Activated naive CD8-positive, alpha-beta T cell treated with anti-CD3 and anti-CD28 coated beads, Interleukin-2, amount 50 U/mL, for 24 hours (primary cell): ENCODE measurements around the gene CHCHD10.

Source experiments
- ATAC-seq: fragments of 150-1000 bp; cut with Tn5 transposase; one replicate; pipeline ENCODE4 v1.10.0; 2021
- DNase-seq: peaks from one replicate; pipeline ENCODE4 v3.0.0; 2021
- H3K27ac Mint-ChIP-seq: one replicate; pipeline ENCODE4 v1.8.0; 2021; ENCODE audit warnings: mild to moderate bottlenecking, mixed read lengths
- H3K27me3 Mint-ChIP-seq: one replicate; pipeline ENCODE4 v1.8.0; 2021; ENCODE audit warnings: mixed read lengths
- H3K36me3 Mint-ChIP-seq: one replicate; pipeline ENCODE4 v1.8.0; 2021; ENCODE audit warnings: low read depth, mixed read lengths
- H3K4me1 Mint-ChIP-seq: one replicate; pipeline ENCODE4 v1.8.0; 2021; ENCODE audit warnings: mixed read lengths
- H3K4me3 Mint-ChIP-seq: one replicate; pipeline ENCODE4 v1.8.0; 2021; ENCODE audit warnings: mild to moderate bottlenecking, moderate library complexity, mixed read lengths
- H3K9me3 Mint-ChIP-seq: one replicate; pipeline ENCODE4 v1.8.0; 2021; ENCODE audit warnings: mixed read lengths

CHCHD10 gene

GRCh38 chr22:23767673-23768548 is at the start of gene CHCHD10:
Gene CHCHD10, minus strand, starts transcription at chr22:23767972. Its CDS starts 98 bp downstream, at chr22:23767874.
- ATAC-seq (peak; percentile 63), DNase-seq (peak; percentile 86)
- no peaks in the 10 kb centered on the region for H3K9me3 Mint-ChIP-seq
- peaks cover 9% of the 10 kb centered on the region for H3K36me3 Mint-ChIP-seq
- H3K27ac Mint-ChIP-seq, result peak within 1 kb of the TSS; percentile 78
- H3K27me3 Mint-ChIP-seq, result no peaks in the 10 kb centered on the region
- peak within 1 kb of the TSS; percentile 81 for H3K4me3 Mint-ChIP-seq
- H3K4me1 Mint-ChIP-seq, result peaks cover 52% of the 10 kb centered on the region

DNA sequence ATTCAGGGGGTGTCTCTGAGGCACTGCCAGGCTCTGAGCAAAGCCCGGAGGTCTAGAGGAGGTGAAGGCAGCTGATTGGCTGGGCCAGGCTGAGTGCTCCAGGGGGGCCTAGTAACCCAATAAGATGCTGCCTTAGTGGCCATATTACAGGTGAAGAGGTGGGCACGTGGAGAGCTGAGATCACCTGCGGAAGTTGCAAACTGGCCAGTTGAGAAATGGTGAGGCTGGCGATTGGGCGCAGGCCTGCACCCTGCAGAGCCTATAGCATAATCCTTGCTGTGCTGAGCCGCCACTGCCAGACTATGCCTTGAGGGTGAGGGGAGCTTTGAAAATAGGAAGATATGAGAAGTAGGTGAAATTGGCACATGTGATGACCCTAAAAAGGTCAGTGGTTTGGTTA is 49.4 kb upstream of the CHCHD10 start:
- Mint-ChIP-seq H3K4me1 (peaks cover 11% of the 10 kb centered on the region), H3K27me3 (no peaks in the 10 kb centered on the region), H3K9me3 (no peaks in the 10 kb centered on the region), H3K4me3 (no peak overlapping the region), H3K36me3 (peaks cover 29% of the 10 kb centered on the region), H3K27ac (no peak overlapping the region)
- DNase-seq (no peak), ATAC-seq (no peak)

DNA sequence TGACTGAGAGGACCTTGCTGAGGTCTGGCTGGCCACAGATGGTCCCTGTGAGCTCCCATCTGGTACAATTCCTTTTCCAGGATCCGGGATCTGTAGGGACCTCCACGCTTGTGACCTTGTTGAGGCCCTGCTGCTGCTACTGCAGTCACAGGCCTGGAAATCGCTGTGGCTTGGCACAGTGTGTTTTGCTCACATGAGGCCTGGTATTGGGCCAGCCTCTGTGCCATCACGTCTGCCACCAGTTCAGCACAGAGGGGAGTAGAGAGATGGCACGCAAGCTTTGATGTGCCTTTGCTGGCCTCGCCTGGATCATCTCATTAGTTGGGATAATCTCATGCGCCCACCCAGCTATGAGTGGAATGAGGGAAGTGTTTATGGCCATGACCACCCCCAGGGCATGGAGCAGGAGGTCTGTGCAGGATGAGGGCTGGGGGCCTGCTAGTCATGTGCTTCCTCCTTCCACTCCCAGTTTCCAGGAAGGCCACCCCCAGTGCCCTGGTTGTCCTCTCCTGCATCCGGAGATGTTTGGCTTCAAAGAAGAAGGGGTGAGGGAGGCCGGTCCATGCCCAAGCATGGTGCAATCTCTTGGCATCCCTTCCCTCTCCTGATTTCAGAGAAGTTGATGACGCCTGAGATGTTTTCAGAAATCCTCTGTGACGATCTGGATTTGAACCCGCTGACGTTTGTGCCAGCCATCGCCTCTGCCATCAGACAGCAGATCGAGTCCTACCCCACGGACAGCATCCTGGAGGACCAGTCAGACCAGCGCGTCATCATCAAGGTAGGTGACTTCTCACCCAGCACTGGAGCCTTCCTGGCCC is 48.6 kb upstream of the CHCHD10 start:
- Mint-ChIP-seq H3K9me3 (no peaks in the 10 kb centered on the region), H3K4me3 (no peak overlapping the region), H3K27ac (no peak overlapping the region), H3K27me3 (no peaks in the 10 kb centered on the region), H3K36me3 (peaks cover 33% of the 10 kb centered on the region), H3K4me1 (peaks cover 11% of the 10 kb centered on the region)
- DNase-seq (no peak), ATAC-seq (no peak)

DNA sequence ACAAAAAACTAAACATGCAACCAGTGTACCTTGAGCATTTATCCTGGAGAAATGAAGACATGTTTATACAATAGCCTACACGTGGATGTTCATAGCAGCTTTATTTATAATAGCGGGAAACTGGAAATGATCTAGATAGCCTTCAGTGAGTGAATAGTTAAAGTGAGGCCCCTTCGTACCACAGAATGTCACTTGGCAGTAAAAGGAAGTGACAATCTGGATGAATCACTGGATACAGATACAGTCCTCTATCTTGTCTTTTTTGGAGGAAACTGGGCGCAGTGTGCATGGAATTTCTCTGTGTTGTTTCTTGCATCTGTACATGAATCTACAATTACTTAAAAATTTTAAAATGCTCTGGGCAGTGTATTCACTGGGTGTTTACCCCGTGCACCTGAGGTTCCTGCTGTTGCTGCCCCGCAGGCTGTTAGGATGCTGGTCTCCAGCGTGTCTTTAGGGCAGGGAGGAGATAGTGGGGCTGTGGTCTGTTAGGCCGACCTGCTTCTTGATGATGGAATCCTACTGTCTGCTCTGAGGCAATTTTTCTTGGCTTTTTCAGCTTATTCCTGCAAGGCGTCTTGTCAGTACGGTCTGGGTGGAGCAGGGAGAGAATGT is 47.9 kb upstream of the CHCHD10 start:
- no peak for ATAC-seq
- Mint-ChIP-seq H3K9me3 (no peaks in the 10 kb centered on the region), H3K4me3 (no peak overlapping the region), H3K4me1 (peaks cover 10% of the 10 kb centered on the region), H3K27me3 (no peaks in the 10 kb centered on the region), H3K27ac (no peak overlapping the region), H3K36me3 (peaks cover 31% of the 10 kb centered on the region)
- no peak for DNase-seq

GRCh38 chr22:23812378-23812777 is 44.6 kb upstream of the CHCHD10 start:
- H3K4me1 Mint-ChIP-seq, result peaks cover under 1% of the 10 kb centered on the region
- no peak overlapping the region for H3K4me3 Mint-ChIP-seq
- H3K9me3 Mint-ChIP-seq, result no peaks in the 10 kb centered on the region
- no peak for DNase-seq
- no peak overlapping the region for H3K27ac Mint-ChIP-seq
- no peak for ATAC-seq
- H3K36me3 Mint-ChIP-seq, result peaks cover 22% of the 10 kb centered on the region
- no peaks in the 10 kb centered on the region for H3K27me3 Mint-ChIP-seq

DNA sequence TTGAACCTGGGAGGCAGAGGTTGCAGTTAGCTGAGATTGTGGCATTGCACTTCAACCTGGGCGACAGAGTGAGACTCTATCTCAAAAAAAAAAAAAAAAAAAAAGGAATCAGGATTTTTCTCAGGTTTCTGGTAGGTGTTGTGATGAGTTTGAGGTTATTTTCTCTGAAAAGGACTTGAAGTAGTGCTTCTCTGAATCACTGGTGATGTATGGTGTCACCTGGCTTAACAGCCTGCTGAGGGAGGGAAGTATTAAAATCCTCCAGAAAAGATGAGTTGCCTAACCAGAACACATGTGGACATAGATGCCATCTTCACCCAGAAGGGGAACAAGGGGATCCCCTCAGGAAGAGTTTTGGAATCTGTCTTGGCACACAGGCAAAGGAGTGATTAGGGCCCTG is 39.1 kb upstream of the CHCHD10 start:
- H3K27ac Mint-ChIP-seq, result no peak overlapping the region
- no peaks in the 10 kb centered on the region for H3K27me3 Mint-ChIP-seq
- no peaks in the 10 kb centered on the region for H3K4me1 Mint-ChIP-seq
- H3K4me3 Mint-ChIP-seq, result no peak overlapping the region
- no peaks in the 10 kb centered on the region for H3K9me3 Mint-ChIP-seq
- ATAC-seq (no peak), DNase-seq (no peak)
- H3K36me3 Mint-ChIP-seq, result peaks cover 45% of the 10 kb centered on the region

DNA sequence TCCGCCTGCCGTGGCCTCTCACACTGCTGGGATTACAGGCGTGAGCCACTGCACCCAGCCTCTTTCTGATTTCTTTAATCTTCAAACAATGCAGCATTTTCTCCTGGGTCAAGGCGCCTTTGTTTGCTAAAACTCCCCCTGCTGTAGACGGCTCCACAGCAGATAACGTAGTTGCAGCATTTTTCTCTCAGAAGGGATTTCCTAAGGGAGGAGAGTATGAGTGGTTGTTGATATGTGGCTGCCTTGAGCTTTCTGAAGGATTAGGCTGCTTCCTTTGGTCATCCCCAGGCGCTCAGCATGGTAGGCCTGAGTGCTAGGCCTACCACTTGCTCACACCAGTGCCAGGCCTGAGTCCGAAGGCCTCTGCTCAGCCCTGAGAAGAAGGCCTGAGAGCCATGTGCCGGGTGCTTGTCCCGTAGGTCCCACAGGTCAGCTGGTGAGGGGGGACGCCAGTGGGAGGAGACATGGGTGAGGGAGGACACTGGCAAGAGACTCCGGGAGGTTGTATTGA is 37.1 kb upstream of the CHCHD10 start:
- Mint-ChIP-seq H3K36me3 (peaks cover 47% of the 10 kb centered on the region), H3K4me1 (peaks cover 4% of the 10 kb centered on the region), H3K27me3 (no peaks in the 10 kb centered on the region), H3K9me3 (no peaks in the 10 kb centered on the region), H3K27ac (peak overlapping the region; percentile 22), H3K4me3 (no peak overlapping the region)
- DNase-seq, result no peak
- ATAC-seq, result no peak

DNA sequence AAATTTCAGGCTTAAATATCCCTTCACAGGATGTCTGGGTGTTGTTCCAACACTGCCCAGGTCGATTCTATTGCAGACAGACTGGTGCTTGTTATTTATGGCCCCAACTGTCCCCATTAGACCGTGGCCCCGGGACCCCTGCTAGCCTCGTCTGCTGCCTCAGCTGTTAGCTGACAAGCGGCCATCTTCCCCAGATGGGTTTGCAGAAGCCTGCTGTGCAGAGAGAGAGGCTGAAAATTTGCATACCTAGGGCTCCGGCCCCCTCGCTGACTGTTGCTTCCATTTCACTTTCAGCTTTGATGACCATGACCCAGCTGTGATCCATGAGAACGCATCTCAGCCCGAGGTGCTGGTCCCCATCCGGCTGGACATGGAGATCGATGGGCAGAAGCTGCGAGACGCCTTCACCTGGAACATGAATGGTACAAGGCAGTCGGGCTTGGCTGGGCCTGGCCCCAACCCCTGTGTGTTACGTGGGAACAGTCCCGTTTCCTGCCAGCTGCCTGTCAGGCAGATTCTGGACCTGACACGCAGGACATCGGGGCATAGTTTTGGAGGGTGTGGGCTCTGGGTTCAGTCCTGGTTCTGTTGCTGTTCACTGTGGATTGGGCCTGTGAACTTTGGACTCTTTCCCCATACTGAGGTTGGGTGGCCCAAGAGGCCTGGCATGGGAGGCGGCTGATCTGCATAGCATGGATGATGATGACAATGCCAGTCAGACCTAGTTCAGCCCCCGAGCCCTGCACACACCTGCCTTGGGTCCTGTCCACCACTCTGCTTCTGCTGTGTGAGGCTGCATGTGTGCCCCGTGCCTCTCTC is 35.4 kb upstream of the CHCHD10 start:
- H3K4me3 Mint-ChIP-seq, result no peak overlapping the region
- ATAC-seq (no peak), DNase-seq (no peak)
- H3K27me3 Mint-ChIP-seq, result no peaks in the 10 kb centered on the region
- H3K36me3 Mint-ChIP-seq, result peaks cover 51% of the 10 kb centered on the region
- H3K4me1 Mint-ChIP-seq, result peaks cover 7% of the 10 kb centered on the region
- H3K27ac Mint-ChIP-seq, result no peak overlapping the region
- H3K9me3 Mint-ChIP-seq, result no peaks in the 10 kb centered on the region

DNA sequence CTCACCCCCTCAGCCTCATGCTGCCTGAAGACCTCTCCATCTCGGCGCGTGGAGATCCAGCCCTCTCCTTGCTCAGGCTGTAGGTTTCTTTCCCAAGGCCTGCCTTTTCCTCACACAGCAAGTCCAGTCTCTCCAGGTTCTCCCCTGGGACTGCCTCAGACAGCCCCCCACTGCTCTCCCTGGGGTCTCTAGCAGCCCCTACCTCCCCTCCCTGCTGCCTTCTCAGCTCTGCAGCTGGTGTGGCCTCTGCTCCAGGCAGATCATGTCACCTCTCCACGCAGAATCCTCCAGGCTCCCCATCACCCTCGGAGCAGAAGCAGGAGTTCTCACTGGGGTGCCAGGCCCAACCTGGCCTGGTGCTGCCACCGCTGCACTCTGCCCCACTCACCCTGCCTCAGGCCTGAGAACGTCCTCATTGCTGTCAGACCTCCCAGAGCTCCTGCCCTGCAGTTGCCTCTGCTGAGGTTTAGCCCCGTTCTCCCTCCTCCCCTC is 34.2 kb upstream of the CHCHD10 start:
- no peaks in the 10 kb centered on the region for H3K9me3 Mint-ChIP-seq
- peaks cover 50% of the 10 kb centered on the region for H3K36me3 Mint-ChIP-seq
- peaks cover 7% of the 10 kb centered on the region for H3K4me1 Mint-ChIP-seq
- H3K27me3 Mint-ChIP-seq, result no peaks in the 10 kb centered on the region
- no peak overlapping the region for H3K27ac Mint-ChIP-seq
- ATAC-seq (no peak), DNase-seq (no peak)
- no peak overlapping the region for H3K4me3 Mint-ChIP-seq

DNA sequence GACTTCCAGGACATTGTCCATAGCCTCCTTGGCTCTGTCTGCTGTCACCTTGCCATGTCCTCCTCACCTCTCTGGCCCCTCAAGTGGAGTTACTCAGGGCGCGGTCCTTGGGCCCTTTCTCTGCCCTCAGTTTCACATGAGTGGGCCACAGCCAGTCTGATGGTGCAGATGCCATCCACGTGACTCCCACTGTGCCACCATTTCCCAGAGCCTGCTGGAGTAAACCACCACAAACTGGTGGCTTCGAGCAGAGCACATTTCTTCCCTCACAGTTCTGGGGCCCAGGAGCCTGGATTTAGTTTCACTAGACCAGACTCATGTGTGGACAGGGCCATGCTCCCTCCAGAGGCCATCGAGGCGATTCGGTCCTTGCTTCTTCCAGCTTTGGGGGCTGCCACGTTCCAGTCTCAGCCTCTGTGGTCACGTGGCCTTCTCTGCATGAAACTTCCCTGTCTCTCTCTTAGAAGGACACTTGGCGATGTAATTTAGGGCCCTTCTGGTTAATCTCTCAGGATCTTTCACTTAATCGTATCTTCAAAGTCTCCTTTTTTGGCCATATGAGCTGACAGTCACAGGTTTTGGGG is 33.6 kb upstream of the CHCHD10 start:
- ATAC-seq (no peak), DNase-seq (no peak)
- no peaks in the 10 kb centered on the region for H3K9me3 Mint-ChIP-seq
- peaks cover 7% of the 10 kb centered on the region for H3K4me1 Mint-ChIP-seq
- H3K27me3 Mint-ChIP-seq, result no peaks in the 10 kb centered on the region
- peak overlapping the region; percentile 25 for H3K27ac Mint-ChIP-seq
- H3K36me3 Mint-ChIP-seq, result peaks cover 51% of the 10 kb centered on the region
- no peak overlapping the region for H3K4me3 Mint-ChIP-seq

- Mint-ChIP-seq H3K27ac (peak overlapping the region; percentile 25), H3K4me1 (peaks cover 7% of the 10 kb centered on the region), H3K27me3 (no peaks in the 10 kb centered on the region), H3K9me3 (no peaks in the 10 kb centered on the region), H3K4me3 (no peak overlapping the region), H3K36me3 (peaks cover 48% of the 10 kb centered on the region)
- DNase-seq (peak; percentile 12), ATAC-seq (peak; percentile 48)
Measured at GRCh38 chr22:23800297-23801237, 32.8 kb upstream of the CHCHD10 start.

GRCh38 chr22:23796461-23796860 is 28.7 kb upstream of the CHCHD10 start:
- DNase-seq, result no peak
- Mint-ChIP-seq H3K36me3 (peaks cover 36% of the 10 kb centered on the region), H3K9me3 (no peaks in the 10 kb centered on the region), H3K27ac (no peak overlapping the region), H3K27me3 (no peaks in the 10 kb centered on the region), H3K4me3 (no peak overlapping the region), H3K4me1 (peaks cover 8% of the 10 kb centered on the region)
- no peak for ATAC-seq

DNA sequence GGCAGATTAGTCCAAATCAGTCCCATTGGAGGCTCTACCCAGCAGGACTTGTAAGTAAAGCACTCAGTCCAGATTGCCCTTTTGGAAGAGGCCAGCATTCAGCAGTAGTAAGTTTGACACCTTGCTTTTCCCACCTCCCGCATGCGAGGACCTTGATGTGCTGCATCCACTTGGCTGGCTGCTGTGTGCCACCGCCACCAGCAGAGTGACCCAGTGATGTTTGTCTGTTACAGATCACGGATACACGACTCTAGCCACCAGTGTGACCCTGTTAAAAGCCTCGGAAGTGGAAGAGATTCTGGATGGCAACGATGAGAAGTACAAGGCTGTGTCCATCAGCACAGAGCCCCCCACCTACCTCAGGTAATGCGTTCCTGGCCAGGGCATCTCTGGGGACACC is 25.6 kb upstream of the CHCHD10 start:
- H3K4me1 Mint-ChIP-seq, result peaks cover 18% of the 10 kb centered on the region
- no peaks in the 10 kb centered on the region for H3K27me3 Mint-ChIP-seq
- DNase-seq (no peak), ATAC-seq (no peak)
- H3K27ac Mint-ChIP-seq, result no peak overlapping the region
- H3K4me3 Mint-ChIP-seq, result no peak overlapping the region
- H3K36me3 Mint-ChIP-seq, result peaks cover 27% of the 10 kb centered on the region
- H3K9me3 Mint-ChIP-seq, result no peaks in the 10 kb centered on the region
